HCT116 (cell line): ENCODE results near the gene EFCAB7.

Experiments
- EGR1 ChIP-seq: IDR thresholded peaks from 2 replicates; pipeline ENCODE4 v1.6.1; 2012; ENCODE audit warnings: low read depth
- EZH2 ChIP-seq: fragments of 200-600 bp; sonication (generic); IDR thresholded peaks from 2 replicates; pipeline ENCODE4 v1.6.1; 2017; ENCODE audit warnings: antibody characterized with exemption, mixed run types
- EZH2phosphoT487 ChIP-seq: fragments of 200-600 bp; IDR thresholded peaks from 2 replicates; pipeline ENCODE4 v1.6.1; 2018; ENCODE audit warnings: antibody characterized with exemption, borderline replicate concordance
- POLR2A ChIP-seq: IDR thresholded peaks from 2 replicates; pipeline ENCODE4 v1.7.0; 2011; ENCODE audit warnings: borderline replicate concordance; ENCODE audit not compliant: insufficient read depth, insufficient read length; ENCODE audit errors: extremely low read depth
- SIN3A ChIP-seq: IDR thresholded peaks from 2 replicates; pipeline ENCODE4 v1.6.1; 2012; ENCODE audit warnings: low read depth
- ZNF274 ChIP-seq: fragments of 200-500 bp; sonication (Bioruptor generic); IDR thresholded peaks from 2 replicates; pipeline ENCODE4 v1.6.1; 2014; ENCODE audit warnings: mild to moderate bottlenecking, low read depth, low read length, inconsistent platforms
- TF ChIP-seq, protein P1 (sequence below), 3 experiments: fragments of 200-600 bp in 1 of 3; sonication (generic) in 1 of 3; IDR thresholded peaks in 2 of 3; conservative IDR thresholded peaks in 1 of 3; 2 replicates each; pipeline ENCODE4 v1.5.1; 2012 to 2017; ENCODE audit warnings: low read depth in 2 of 3, low read length in 2 of 3, antibody characterized with exemption in 1 of 3, borderline replicate concordance in 1 of 3, control low read depth in 1 of 3, mild to moderate bottlenecking in 1 of 3, mixed read lengths in 1 of 3, mixed run types in 1 of 3, moderate library complexity in 1 of 3; ENCODE audit not compliant: insufficient read depth in 1 of 3
- TF ChIP-seq, protein P2 (sequence below): IDR thresholded peaks from 2 replicates; pipeline ENCODE4 v1.6.1; 2012

DNA sequence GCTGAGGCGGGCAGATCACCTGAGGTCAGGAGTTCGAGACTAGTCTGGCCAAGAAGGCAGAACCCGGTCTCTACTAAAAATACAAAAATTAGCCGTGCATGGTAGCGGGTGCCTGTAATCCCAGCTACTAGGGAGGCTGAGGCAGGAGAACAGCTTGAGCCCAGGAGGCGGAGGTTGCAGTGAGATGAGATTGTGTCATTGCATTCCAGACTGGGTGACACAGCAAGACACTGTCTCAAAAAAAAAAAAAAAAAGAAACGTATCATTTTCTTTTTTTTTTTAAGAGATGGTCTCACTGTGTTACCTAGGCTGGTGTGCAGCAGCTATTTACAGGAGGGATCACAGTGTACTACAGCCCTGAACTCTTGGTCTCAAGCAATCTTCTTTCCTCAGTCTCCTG lies 47.6 kb upstream of the EFCAB7 start:
- TF ChIP-seq, protein P1, sequence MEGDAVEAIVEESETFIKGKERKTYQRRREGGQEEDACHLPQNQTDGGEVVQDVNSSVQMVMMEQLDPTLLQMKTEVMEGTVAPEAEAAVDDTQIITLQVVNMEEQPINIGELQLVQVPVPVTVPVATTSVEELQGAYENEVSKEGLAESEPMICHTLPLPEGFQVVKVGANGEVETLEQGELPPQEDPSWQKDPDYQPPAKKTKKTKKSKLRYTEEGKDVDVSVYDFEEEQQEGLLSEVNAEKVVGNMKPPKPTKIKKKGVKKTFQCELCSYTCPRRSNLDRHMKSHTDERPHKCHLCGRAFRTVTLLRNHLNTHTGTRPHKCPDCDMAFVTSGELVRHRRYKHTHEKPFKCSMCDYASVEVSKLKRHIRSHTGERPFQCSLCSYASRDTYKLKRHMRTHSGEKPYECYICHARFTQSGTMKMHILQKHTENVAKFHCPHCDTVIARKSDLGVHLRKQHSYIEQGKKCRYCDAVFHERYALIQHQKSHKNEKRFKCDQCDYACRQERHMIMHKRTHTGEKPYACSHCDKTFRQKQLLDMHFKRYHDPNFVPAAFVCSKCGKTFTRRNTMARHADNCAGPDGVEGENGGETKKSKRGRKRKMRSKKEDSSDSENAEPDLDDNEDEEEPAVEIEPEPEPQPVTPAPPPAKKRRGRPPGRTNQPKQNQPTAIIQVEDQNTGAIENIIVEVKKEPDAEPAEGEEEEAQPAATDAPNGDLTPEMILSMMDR (IDR thresholded peaks at IDR 0.05 in 2 of 3, conservative IDR thresholded peaks at IDR 0.05 in 1 of 3; ENCODE audit: borderline replicate concordance in 1 of 3, insufficient read depth in 1 of 3, low read depth in 2 of 3, low read length in 2 of 3) = no peak
- TF ChIP-seq, protein P2, sequence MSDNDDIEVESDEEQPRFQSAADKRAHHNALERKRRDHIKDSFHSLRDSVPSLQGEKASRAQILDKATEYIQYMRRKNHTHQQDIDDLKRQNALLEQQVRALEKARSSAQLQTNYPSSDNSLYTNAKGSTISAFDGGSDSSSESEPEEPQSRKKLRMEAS = no peak
- TF ChIP-seq ZNF274 = no peak
- TF ChIP-seq POLR2A = no peak
- no peak for TF ChIP-seq EZH2
- no peak for TF ChIP-seq EGR1
- no peak for TF ChIP-seq EZH2phosphoT487
- TF ChIP-seq SIN3A = no peak
